ENCODE results near the gene DENND1C. TPM values are rescaled to one million over a fixed set of nuclear protein-coding genes. Genes with fewer than 3 reads are reported as not detected.

The DENND1C gene
- total RNA-seq, 4 donors from 2014 or later, result 1.1 to 8.1 (median 2.5) TPM

DNA sequence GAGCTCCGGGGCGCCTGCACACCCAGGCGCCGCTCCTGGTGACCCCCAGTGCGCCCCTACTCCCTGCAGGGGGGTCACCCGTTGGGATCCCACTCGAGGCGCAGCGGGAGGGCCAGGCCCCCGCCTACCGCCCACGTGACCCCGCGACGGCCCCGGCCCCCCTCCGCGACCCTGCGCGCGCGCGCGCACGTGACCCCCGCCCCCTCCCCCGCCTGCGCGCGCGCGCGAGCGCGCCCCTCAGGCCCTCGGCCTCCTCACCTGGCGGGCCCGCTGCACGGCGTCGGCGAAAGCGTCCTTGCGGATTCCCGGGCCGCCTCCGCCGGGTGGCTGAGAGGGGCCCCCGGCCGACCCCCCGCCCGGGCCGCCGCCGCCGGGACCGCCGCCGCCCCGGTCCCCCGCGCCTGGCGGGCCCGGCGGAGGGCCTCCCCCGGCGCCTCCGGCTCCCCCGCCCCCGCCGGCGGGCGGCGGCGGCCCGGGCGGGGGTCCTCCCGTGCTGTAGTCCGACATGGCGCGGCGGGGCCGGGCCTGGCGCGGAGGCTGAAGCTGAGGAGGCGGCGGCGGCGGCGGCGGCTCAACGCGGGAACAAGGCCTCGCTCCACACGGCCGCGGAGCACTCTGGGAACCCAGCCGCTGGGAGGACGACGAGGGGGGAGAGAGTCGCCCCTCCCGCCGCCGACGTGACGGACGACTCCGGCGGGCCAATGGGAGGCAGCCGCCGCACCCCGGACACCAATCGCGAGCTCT lies 57.2 kb downstream of the DENND1C start, which contains the start of gene KHSRP:
KHSRP (minus strand) TSS at position 617 of the 744 bp plus-strand sequence; CDS start at position 507, 110 bp downstream.
- Histone ChIP-seq H3K27ac (peak within 1 kb of the TSS; percentile 78 to 92 (median 88)), H3K4me3 (peak within 1 kb of the TSS; percentile 70 to 95 (median 88)), H3K27me3 (no peaks in the 10 kb centered on the region), H3K4me1 (peaks cover 0 to 51% (median 26%) of the 10 kb centered on the region in 4 donors), H3K36me3 (peaks cover 0 to 28% (median 0%) of the 10 kb centered on the region in 3 donors), H3K9me3 (no peaks in the 10 kb centered on the region)
- no peak for DNase-seq (ENCODE audit: low spot score in 2 of 2)
- peak in 1 of 2 donors; percentile 82 for TF ChIP-seq EP300 (IDR thresholded peaks at IDR 0.05)
- TF ChIP-seq, protein P1, sequence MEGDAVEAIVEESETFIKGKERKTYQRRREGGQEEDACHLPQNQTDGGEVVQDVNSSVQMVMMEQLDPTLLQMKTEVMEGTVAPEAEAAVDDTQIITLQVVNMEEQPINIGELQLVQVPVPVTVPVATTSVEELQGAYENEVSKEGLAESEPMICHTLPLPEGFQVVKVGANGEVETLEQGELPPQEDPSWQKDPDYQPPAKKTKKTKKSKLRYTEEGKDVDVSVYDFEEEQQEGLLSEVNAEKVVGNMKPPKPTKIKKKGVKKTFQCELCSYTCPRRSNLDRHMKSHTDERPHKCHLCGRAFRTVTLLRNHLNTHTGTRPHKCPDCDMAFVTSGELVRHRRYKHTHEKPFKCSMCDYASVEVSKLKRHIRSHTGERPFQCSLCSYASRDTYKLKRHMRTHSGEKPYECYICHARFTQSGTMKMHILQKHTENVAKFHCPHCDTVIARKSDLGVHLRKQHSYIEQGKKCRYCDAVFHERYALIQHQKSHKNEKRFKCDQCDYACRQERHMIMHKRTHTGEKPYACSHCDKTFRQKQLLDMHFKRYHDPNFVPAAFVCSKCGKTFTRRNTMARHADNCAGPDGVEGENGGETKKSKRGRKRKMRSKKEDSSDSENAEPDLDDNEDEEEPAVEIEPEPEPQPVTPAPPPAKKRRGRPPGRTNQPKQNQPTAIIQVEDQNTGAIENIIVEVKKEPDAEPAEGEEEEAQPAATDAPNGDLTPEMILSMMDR (IDR thresholded peaks at IDR 0.05), result no peak
- peak; percentile 70 to 86 for TF ChIP-seq POLR2A (IDR thresholded peaks at IDR 0.05)
- 1% methylated on average over 14 to 32 of the region's 114 CpGs for WGBS, 2 donors

DNA sequence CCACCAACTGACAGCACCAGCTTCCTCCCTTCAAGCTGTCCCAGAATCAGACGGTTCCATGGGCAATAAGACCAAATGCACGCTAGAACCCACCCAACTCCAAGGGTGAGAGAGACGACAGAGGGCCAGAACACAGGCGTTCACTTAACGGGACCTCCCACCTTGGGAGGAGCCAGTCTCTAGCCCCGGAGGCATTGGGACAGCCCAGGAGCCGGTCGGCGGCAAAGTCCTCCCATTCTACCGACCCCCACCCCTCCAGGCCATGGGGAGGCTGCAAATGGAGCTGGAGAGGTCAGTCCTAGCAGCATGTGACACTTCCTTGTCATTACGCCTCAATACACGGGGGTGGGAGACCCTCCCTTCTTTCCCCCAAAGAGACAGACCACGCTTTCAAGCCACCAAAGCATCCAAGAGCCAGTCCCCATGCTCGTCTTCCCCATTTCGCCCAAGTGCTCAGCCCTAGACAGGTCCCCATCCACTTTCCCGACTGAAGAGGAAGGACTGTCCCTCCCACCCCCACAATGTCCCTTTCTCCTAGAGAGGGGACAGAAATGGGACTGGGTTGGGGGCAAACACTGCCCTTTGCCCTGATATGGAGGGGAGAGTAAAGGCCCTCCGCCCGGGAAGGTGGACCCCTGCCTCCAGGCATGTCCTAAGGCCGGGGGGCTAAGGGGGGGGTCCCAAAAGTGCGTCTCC lies 57.9 kb downstream of the DENND1C start:
- peak overlapping the region; percentile 48 to 91 (median 76) for H3K27ac ChIP-seq
- 0 to 1% methylated on average over 11 to 19 of the region's 20 CpGs for WGBS, 2 donors
- DNase-seq (ENCODE audit: low spot score in 2 of 2), result no peak
- TF ChIP-seq, protein P1 (IDR thresholded peaks at IDR 0.05), result no peak
- no peak for TF ChIP-seq POLR2A (IDR thresholded peaks at IDR 0.05)
- no peak for TF ChIP-seq EP300 (IDR thresholded peaks at IDR 0.05)
- no peaks in the 10 kb centered on the region for H3K9me3 ChIP-seq
- peaks cover 0 to 35% (median 2%) of the 10 kb centered on the region in 3 donors for H3K36me3 ChIP-seq
- no peaks in the 10 kb centered on the region for H3K27me3 ChIP-seq
- H3K4me1 ChIP-seq, result peaks cover 0 to 56% (median 26%) of the 10 kb centered on the region in 4 donors
- H3K4me3 ChIP-seq, result peak overlapping the region; percentile 70 to 95 (median 88)

DNA sequence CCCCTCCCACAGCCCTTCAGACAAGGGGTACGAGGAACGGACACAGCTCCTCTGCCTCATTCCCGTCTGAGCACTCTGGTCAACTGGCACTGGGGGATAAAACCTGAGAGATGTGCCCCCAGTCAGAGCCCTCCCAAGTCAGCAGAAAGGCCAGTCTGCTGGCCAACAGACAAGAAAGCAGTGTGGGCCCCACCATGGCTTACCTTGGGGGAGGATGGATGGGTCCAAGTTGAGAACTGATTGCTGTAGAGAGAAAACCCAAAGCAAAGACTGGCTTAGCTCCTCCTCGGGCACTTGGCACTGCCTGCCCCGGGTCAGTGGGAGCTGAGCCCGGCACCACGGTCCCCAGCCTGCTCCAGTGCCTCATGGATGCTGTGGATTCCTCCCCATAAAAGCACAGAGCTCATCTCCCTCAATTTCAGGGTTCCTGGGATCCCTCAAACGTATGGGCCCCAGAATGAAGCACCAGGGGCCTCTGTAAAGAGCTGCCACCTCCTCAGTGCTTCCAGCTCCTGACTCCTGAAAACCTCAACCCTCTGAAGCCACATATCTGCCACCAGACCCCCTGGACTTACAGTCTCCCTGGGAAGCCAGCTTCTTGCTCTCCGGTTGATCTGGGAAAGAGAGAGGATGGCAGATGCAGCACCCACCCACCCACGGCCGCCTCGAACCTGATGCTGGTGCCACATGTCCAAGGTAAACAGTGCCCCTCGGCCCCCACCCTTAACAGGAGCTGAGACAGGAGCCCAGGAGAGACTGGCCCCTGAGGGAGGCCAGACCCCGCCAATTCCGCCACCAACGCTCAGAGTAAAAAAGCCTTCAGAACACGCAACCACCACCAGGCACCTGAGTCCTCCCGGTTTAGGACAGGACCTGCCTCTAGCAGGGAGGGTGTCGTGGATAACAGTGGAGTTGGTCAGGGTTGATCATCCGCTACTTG lies 60.2 kb downstream of the DENND1C start:
- Histone ChIP-seq H3K27ac (peak overlapping the region in 1 of 4 donors; percentile 22), H3K4me3 (no peak overlapping the region), H3K9me3 (no peaks in the 10 kb centered on the region), H3K36me3 (peaks cover under 1 to 58% (median 25%) of the 10 kb centered on the region in 3 donors), H3K4me1 (peaks cover 0 to 68% (median 26%) of the 10 kb centered on the region in 4 donors), H3K27me3 (no peaks in the 10 kb centered on the region)
- DNase-seq (ENCODE audit: low spot score in 2 of 2), result no peak
- WGBS, 2 donors, result 66 to 70% methylated on average over 11 to 20 of the region's 20 CpGs
- TF ChIP-seq POLR2A (IDR thresholded peaks at IDR 0.05) (no peak), EP300 (IDR thresholded peaks at IDR 0.05) (no peak)
- TF ChIP-seq, protein P1 (IDR thresholded peaks at IDR 0.05), result no peak

DNA sequence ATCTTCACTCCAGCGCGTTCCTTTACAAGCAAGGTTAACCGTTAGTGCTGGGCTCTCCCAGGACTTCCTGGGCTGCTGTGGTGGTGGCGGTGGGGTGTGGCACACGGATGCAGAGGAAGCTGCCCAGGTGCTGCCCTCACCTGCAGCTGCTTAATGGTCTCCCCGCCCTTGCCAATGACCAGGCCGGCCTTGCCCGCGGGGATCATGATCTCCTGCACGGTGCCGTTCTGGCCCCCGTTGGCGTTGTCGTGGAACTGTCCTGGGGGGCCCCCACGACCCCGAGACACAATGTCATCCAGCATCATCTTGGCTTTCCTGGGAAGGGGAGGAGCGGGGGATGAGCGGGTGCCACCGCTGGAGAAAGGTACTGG lies 63.0 kb downstream of the DENND1C start:
- peaks cover 7 to 84% (median 42%) of the 10 kb centered on the region in 3 donors for H3K36me3 ChIP-seq
- H3K27me3 ChIP-seq, result no peaks in the 10 kb centered on the region
- H3K4me1 ChIP-seq, result peaks cover 0 to 73% (median 26%) of the 10 kb centered on the region in 4 donors
- H3K4me3 ChIP-seq, result no peak overlapping the region
- H3K9me3 ChIP-seq, result no peaks in the 10 kb centered on the region
- no peak overlapping the region for H3K27ac ChIP-seq
- no peak for DNase-seq (ENCODE audit: low spot score in 2 of 2)
- 80 to 93% methylated on average over 19 of the region's 19 CpGs for WGBS, 2 donors
- TF ChIP-seq, protein P1 (IDR thresholded peaks at IDR 0.05), result no peak
- TF ChIP-seq POLR2A (IDR thresholded peaks at IDR 0.05) (no peak), EP300 (IDR thresholded peaks at IDR 0.05) (no peak)
